ENCODE data around the gene MEGF11. TPM values are rescaled to one million over a fixed set of nuclear protein-coding genes. Genes with fewer than 3 reads are reported as not detected.

The MEGF11 gene
- polyA plus RNA-seq, 1 donor, result 0.66 TPM

GRCh38 chr15:65916041-65916663, 337.4 kb downstream of the MEGF11 start:
- no CpG with 5 or more reads among the region's 7 CpGs for WGBS (ENCODE audit: insufficient coverage, low lambda C conversion rate)
- no peaks in the 10 kb centered on the region for H3K27me3 ChIP-seq (ENCODE audit: control insufficient read depth, insufficient read depth, low read length)
- H3K9me3 ChIP-seq (ENCODE audit: control insufficient read depth, low read depth, low read length), result no peaks in the 10 kb centered on the region
- no peak overlapping the region for H3K4me3 ChIP-seq (ENCODE audit: low read length)
- H3K36me3 ChIP-seq (ENCODE audit: control insufficient read depth, insufficient read depth, low read length), result peaks cover 10% of the 10 kb centered on the region
- no peak overlapping the region for H3K27ac ChIP-seq (ENCODE audit: low read length)
- no peak for DNase-seq
- no peaks in the 10 kb centered on the region for H3K4me1 ChIP-seq (ENCODE audit: control insufficient read depth, insufficient read depth, low read length)

- Histone ChIP-seq H3K27ac (ENCODE audit: low read length) (no peak overlapping the region), H3K27me3 (ENCODE audit: control insufficient read depth, insufficient read depth, low read length) (no peaks in the 10 kb centered on the region), H3K36me3 (ENCODE audit: control insufficient read depth, insufficient read depth, low read length) (peaks cover 15% of the 10 kb centered on the region), H3K4me3 (ENCODE audit: low read length) (no peak overlapping the region), H3K4me1 (ENCODE audit: control insufficient read depth, insufficient read depth, low read length) (no peaks in the 10 kb centered on the region), H3K9me3 (ENCODE audit: control insufficient read depth, low read depth, low read length) (no peaks in the 10 kb centered on the region)
- no peak for DNase-seq
- no CpG with 5 or more reads among the region's 8 CpGs for WGBS (ENCODE audit: insufficient coverage, low lambda C conversion rate)
These were observed 338.3 kb downstream of the MEGF11 start for GRCh38 chr15:65914981-65915925.

GRCh38 chr15:65914386-65914785, 339.2 kb downstream of the MEGF11 start:
- H3K36me3 ChIP-seq (ENCODE audit: control insufficient read depth, insufficient read depth, low read length), result peaks cover 19% of the 10 kb centered on the region
- no peaks in the 10 kb centered on the region for H3K27me3 ChIP-seq (ENCODE audit: control insufficient read depth, insufficient read depth, low read length)
- no peak for DNase-seq
- no peak overlapping the region for H3K4me3 ChIP-seq (ENCODE audit: low read length)
- no peaks in the 10 kb centered on the region for H3K4me1 ChIP-seq (ENCODE audit: control insufficient read depth, insufficient read depth, low read length)
- no CpG with 5 or more reads among the region's 4 CpGs for WGBS (ENCODE audit: insufficient coverage, low lambda C conversion rate)
- H3K9me3 ChIP-seq (ENCODE audit: control insufficient read depth, low read depth, low read length), result no peaks in the 10 kb centered on the region
- H3K27ac ChIP-seq (ENCODE audit: low read length), result no peak overlapping the region

GRCh38 chr15:65913631-65914199, 339.8 kb downstream of the MEGF11 start:
- no peaks in the 10 kb centered on the region for H3K27me3 ChIP-seq (ENCODE audit: control insufficient read depth, insufficient read depth, low read length)
- no peak for DNase-seq
- no peaks in the 10 kb centered on the region for H3K9me3 ChIP-seq (ENCODE audit: control insufficient read depth, low read depth, low read length)
- WGBS (ENCODE audit: insufficient coverage, low lambda C conversion rate), result no CpG with 5 or more reads among the region's 13 CpGs
- H3K27ac ChIP-seq (ENCODE audit: low read length), result no peak overlapping the region
- H3K4me1 ChIP-seq (ENCODE audit: control insufficient read depth, insufficient read depth, low read length), result no peaks in the 10 kb centered on the region
- peaks cover 20% of the 10 kb centered on the region for H3K36me3 ChIP-seq (ENCODE audit: control insufficient read depth, insufficient read depth, low read length)
- no peak overlapping the region for H3K4me3 ChIP-seq (ENCODE audit: low read length)

- no peaks in the 10 kb centered on the region for H3K9me3 ChIP-seq (ENCODE audit: control insufficient read depth, low read depth, low read length)
- no peaks in the 10 kb centered on the region for H3K27me3 ChIP-seq (ENCODE audit: control insufficient read depth, insufficient read depth, low read length)
- H3K27ac ChIP-seq (ENCODE audit: low read length), result no peak overlapping the region
- no peaks in the 10 kb centered on the region for H3K4me1 ChIP-seq (ENCODE audit: control insufficient read depth, insufficient read depth, low read length)
- WGBS (ENCODE audit: insufficient coverage, low lambda C conversion rate), result no CpG with 5 or more reads among the region's 2 CpGs
- no peak for DNase-seq
- H3K4me3 ChIP-seq (ENCODE audit: low read length), result no peak overlapping the region
- peaks cover 30% of the 10 kb centered on the region for H3K36me3 ChIP-seq (ENCODE audit: control insufficient read depth, insufficient read depth, low read length)
These were observed 341.3 kb downstream of the MEGF11 start for GRCh38 chr15:65912235-65912634.

- H3K4me3 ChIP-seq (ENCODE audit: low read length), result no peak overlapping the region
- H3K4me1 ChIP-seq (ENCODE audit: control insufficient read depth, insufficient read depth, low read length), result peaks cover 13% of the 10 kb centered on the region
- H3K27ac ChIP-seq (ENCODE audit: low read length), result no peak overlapping the region
- no peaks in the 10 kb centered on the region for H3K9me3 ChIP-seq (ENCODE audit: control insufficient read depth, low read depth, low read length)
- no peak for DNase-seq
- H3K27me3 ChIP-seq (ENCODE audit: control insufficient read depth, insufficient read depth, low read length), result no peaks in the 10 kb centered on the region
- no CpG with 5 or more reads among the region's 4 CpGs for WGBS (ENCODE audit: insufficient coverage, low lambda C conversion rate)
- peaks cover 35% of the 10 kb centered on the region for H3K36me3 ChIP-seq (ENCODE audit: control insufficient read depth, insufficient read depth, low read length)
These were observed 343.2 kb downstream of the MEGF11 start for GRCh38 chr15:65910341-65910740.

GRCh38 chr15:65909831-65910230, 343.7 kb downstream of the MEGF11 start:
- WGBS (ENCODE audit: insufficient coverage, low lambda C conversion rate), result no CpG with 5 or more reads among the region's 3 CpGs
- Histone ChIP-seq H3K9me3 (ENCODE audit: control insufficient read depth, low read depth, low read length) (no peaks in the 10 kb centered on the region), H3K36me3 (ENCODE audit: control insufficient read depth, insufficient read depth, low read length) (peaks cover 37% of the 10 kb centered on the region), H3K27ac (ENCODE audit: low read length) (no peak overlapping the region), H3K27me3 (ENCODE audit: control insufficient read depth, insufficient read depth, low read length) (no peaks in the 10 kb centered on the region), H3K4me1 (ENCODE audit: control insufficient read depth, insufficient read depth, low read length) (peaks cover 13% of the 10 kb centered on the region), H3K4me3 (ENCODE audit: low read length) (no peak overlapping the region)
- DNase-seq, result no peak

- H3K4me1 ChIP-seq (ENCODE audit: control insufficient read depth, insufficient read depth, low read length), result peaks cover 13% of the 10 kb centered on the region
These were observed 344.7 kb downstream of the MEGF11 start for GRCh38 chr15:65908876-65909275.

GRCh38 chr15:65907661-65908060, 345.9 kb downstream of the MEGF11 start:
- WGBS (ENCODE audit: insufficient coverage, low lambda C conversion rate), result no CpG with 5 or more reads among the region's 3 CpGs
- no peaks in the 10 kb centered on the region for H3K27me3 ChIP-seq (ENCODE audit: control insufficient read depth, insufficient read depth, low read length)
- H3K36me3 ChIP-seq (ENCODE audit: control insufficient read depth, insufficient read depth, low read length), result peaks cover 49% of the 10 kb centered on the region
- H3K27ac ChIP-seq (ENCODE audit: low read length), result no peak overlapping the region
- peaks cover 15% of the 10 kb centered on the region for H3K4me1 ChIP-seq (ENCODE audit: control insufficient read depth, insufficient read depth, low read length)
- H3K9me3 ChIP-seq (ENCODE audit: control insufficient read depth, low read depth, low read length), result no peaks in the 10 kb centered on the region
- no peak for DNase-seq
- H3K4me3 ChIP-seq (ENCODE audit: low read length), result no peak overlapping the region

More at GRCh38 chr15:65908876-65909275, 344.7 kb downstream of the MEGF11 start:
- H3K9me3 ChIP-seq (ENCODE audit: control insufficient read depth, low read depth, low read length), result no peaks in the 10 kb centered on the region
- H3K27ac ChIP-seq (ENCODE audit: low read length), result no peak overlapping the region
- H3K4me3 ChIP-seq (ENCODE audit: low read length), result no peak overlapping the region
- DNase-seq, result no peak
- H3K27me3 ChIP-seq (ENCODE audit: control insufficient read depth, insufficient read depth, low read length), result no peaks in the 10 kb centered on the region
- no CpG with 5 or more reads among the region's 4 CpGs for WGBS (ENCODE audit: insufficient coverage, low lambda C conversion rate)
- H3K36me3 ChIP-seq (ENCODE audit: control insufficient read depth, insufficient read depth, low read length), result peaks cover 43% of the 10 kb centered on the region

- DNase-seq, result peak; percentile 71 to 83
- H3K27me3 ChIP-seq (ENCODE audit: control insufficient read depth, insufficient read depth, low read length), result no peaks in the 10 kb centered on the region
- no CpG with 5 or more reads among the region's 1 CpG for WGBS (ENCODE audit: insufficient coverage, low lambda C conversion rate)
- H3K27ac ChIP-seq (ENCODE audit: low read length), result peak overlapping the region; percentile 4
- H3K4me3 ChIP-seq (ENCODE audit: low read length), result no peak overlapping the region
- H3K9me3 ChIP-seq (ENCODE audit: control insufficient read depth, low read depth, low read length), result no peaks in the 10 kb centered on the region
- H3K4me1 ChIP-seq (ENCODE audit: control insufficient read depth, insufficient read depth, low read length), result peaks cover 26% of the 10 kb centered on the region
- H3K36me3 ChIP-seq (ENCODE audit: control insufficient read depth, insufficient read depth, low read length), result peaks cover 43% of the 10 kb centered on the region
These were observed 347.2 kb downstream of the MEGF11 start for GRCh38 chr15:65906396-65906795.
